Activated CD8-positive, alpha-beta T cell treated with anti-CD3 and anti-CD28 coated beads for 36 hours (primary cell): ENCODE data around the gene REPS1. TPM values are rescaled to one million over a fixed set of nuclear protein-coding genes. Genes with fewer than 3 reads are reported as not detected.

Source experiments
- ATAC-seq: fragments of 200-7000 bp; cut with Tn5 transposase; one replicate; pipeline ENCODE4 v1.10.0; 2021; ENCODE audit warnings: mild to moderate bottlenecking, moderate library complexity
- CTCF ChIA-PET: fragments of 350-600 bp; sonication (Branson Sonifier 250); formaldehyde crosslinking; loops from one replicate; lab custom pipeline; 2021; ENCODE audit warnings: antibody characterized with exemption; lab: Charles Lee
- POLR2A ChIA-PET: fragments of 350-600 bp; sonication (Branson Sonifier 250); formaldehyde crosslinking; loops from one replicate; lab custom pipeline; 2021; ENCODE audit warnings: antibody characterized with exemption; lab: Charles Lee
- DNase-seq: peaks from one replicate; pipeline ENCODE4 v3.0.0-alpha.2; 2020
- H3K27ac Mint-ChIP-seq: one replicate; pipeline ENCODE4 v1.8.0; 2021; ENCODE audit warnings: mild to moderate bottlenecking, mixed read lengths
- H3K27me3 Mint-ChIP-seq: one replicate; pipeline ENCODE4 v1.8.0; 2021; ENCODE audit warnings: mixed read lengths
- H3K36me3 Mint-ChIP-seq: one replicate; pipeline ENCODE4 v1.8.0; 2021; ENCODE audit warnings: low read depth, mixed read lengths
- H3K4me1 Mint-ChIP-seq: one replicate; pipeline ENCODE4 v1.8.0; 2021; ENCODE audit warnings: low read depth, mixed read lengths
- H3K4me3 Mint-ChIP-seq: one replicate; pipeline ENCODE4 v1.8.0; 2021; ENCODE audit warnings: mild to moderate bottlenecking, moderate library complexity, mixed read lengths
- H3K9me3 Mint-ChIP-seq: one replicate; pipeline ENCODE4 v1.8.0; 2021; ENCODE audit warnings: mixed read lengths
- CTCF ChIP-seq: fragments of 200-600 bp; IDR thresholded peaks from one replicate; pipeline ENCODE4 v1.8.0; 2022; ENCODE audit warnings: antibody characterized with exemption, mild to moderate bottlenecking
- intact Hi-C: fragments of 100-400 bp; cut with micrococcal nuclease; formaldehyde crosslinking; loops from one replicate; pipeline ENCODE4 v1.10.0; 2022
- total RNA-seq, 2 experiments: library from RNA; stranded (reverse); gene quantifications; one replicate each; pipeline ENCODE4 v1.2.3, GENCODE V29; 2021

Gene REPS1
- total RNA-seq, 2 experiments from 2014 or later = 44.9 to 46.6 TPM

- Mint-ChIP-seq H3K36me3 (peaks cover 19% of the 10 kb centered on the region), H3K9me3 (peaks cover 3% of the 10 kb centered on the region), H3K4me1 (peaks cover 58% of the 10 kb centered on the region), H3K27ac (peak overlapping the region; percentile 28), H3K27me3 (no peaks in the 10 kb centered on the region), H3K4me3 (no peak overlapping the region)
- ChIA-PET CTCF (interaction anchor here (1.4 to 1.6 kb wide), 2 partner anchors 34 to 35 kb away, joined by 5 to 6 read pairs; no protein-coding TSS in a partner anchor), POLR2A (no interaction called here)
- no peak for DNase-seq
- intact Hi-C loops = no loop called here
- peak; percentile 58 for ATAC-seq
- no peak for TF ChIP-seq CTCF
These were observed 34.6 kb downstream of the REPS1 start for GRCh38 chr6:138953451-138953850.

- CTCF ChIA-PET = no interaction called here
- intact Hi-C loops = loop anchor here (5.0 kb wide), 1 partner anchor 39 kb away; the partner anchor contains the start of gene REPS1
- POLR2A ChIA-PET = no interaction called here
- Mint-ChIP-seq H3K9me3 (peaks cover 1% of the 10 kb centered on the region), H3K36me3 (peaks cover 38% of the 10 kb centered on the region), H3K4me3 (no peak overlapping the region), H3K27ac (no peak overlapping the region), H3K4me1 (peaks cover 63% of the 10 kb centered on the region), H3K27me3 (no peaks in the 10 kb centered on the region)
- DNase-seq (no peak), ATAC-seq (no peak)
- no peak for TF ChIP-seq CTCF
These were observed 39.4 kb downstream of the REPS1 start for GRCh38 chr6:138948546-138949179.

GRCh38 chr6:138948004-138948403, 40.0 kb downstream of the REPS1 start:
- H3K36me3 Mint-ChIP-seq = peaks cover 36% of the 10 kb centered on the region
- ChIA-PET POLR2A (no interaction called here), CTCF (interaction anchor here (1.1 to 1.3 kb wide), 2 partner anchors 39 to 41 kb away, joined by 3 to 5 read pairs; no protein-coding TSS in a partner anchor)
- H3K4me3 Mint-ChIP-seq = no peak overlapping the region
- peak overlapping the region; percentile 90 for H3K27ac Mint-ChIP-seq
- peaks cover 56% of the 10 kb centered on the region for H3K4me1 Mint-ChIP-seq
- ATAC-seq = no peak
- intact Hi-C loops = loop anchor here (5.0 kb wide), 1 partner anchor 39 kb away; the partner anchor contains the start of gene REPS1
- H3K9me3 Mint-ChIP-seq = no peaks in the 10 kb centered on the region
- DNase-seq = no peak
- TF ChIP-seq CTCF = no peak
- H3K27me3 Mint-ChIP-seq = no peaks in the 10 kb centered on the region

- Mint-ChIP-seq H3K36me3 (peaks cover 37% of the 10 kb centered on the region), H3K9me3 (no peaks in the 10 kb centered on the region), H3K27ac (no peak overlapping the region), H3K27me3 (no peaks in the 10 kb centered on the region), H3K4me3 (no peak overlapping the region), H3K4me1 (peaks cover 47% of the 10 kb centered on the region)
- TF ChIP-seq CTCF = peak; percentile 30
- peak; percentile 19 for DNase-seq
- ChIA-PET CTCF (no interaction called here), POLR2A (no interaction called here)
- no peak for ATAC-seq
- intact Hi-C loops = loop anchor here (5.0 kb wide), 1 partner anchor 42 kb away; the partner anchor contains the start of gene REPS1
These were observed 42.7 kb downstream of the REPS1 start for GRCh38 chr6:138945354-138945753.

GRCh38 chr6:138944412-138944811, 43.6 kb downstream of the REPS1 start:
- intact Hi-C loops = no loop called here
- no peaks in the 10 kb centered on the region for H3K27me3 Mint-ChIP-seq
- CTCF ChIA-PET = no interaction called here

More at GRCh38 chr6:138944412-138944811, 43.6 kb downstream of the REPS1 start:
- Mint-ChIP-seq H3K4me3 (no peak overlapping the region), H3K36me3 (peaks cover 40% of the 10 kb centered on the region), H3K9me3 (no peaks in the 10 kb centered on the region), H3K4me1 (peaks cover 44% of the 10 kb centered on the region), H3K27ac (no peak overlapping the region)
- ATAC-seq = peak; percentile 52
- DNase-seq = peak; percentile 64
- no peak for TF ChIP-seq CTCF
- POLR2A ChIA-PET = interaction anchor here (0.6 kb wide), 1 partner anchor 12 kb away, joined by 3 read pairs; no protein-coding TSS in a partner anchor
